GM19452 (cell line): Measurements from ENCODE around the gene INTS11.
"Not testable (repeated sequence)": the region's sequence is repeated elsewhere in the genome, so short reads cannot be mapped to it uniquely, and the experiment has no call there.

Experiments
- ATAC-seq: cut with Tn5 transposase; IDR thresholded peaks from one replicate; pipeline ENCODE4 v1.9.1; 2021; ENCODE audit not compliant: unreplicated experiment

Gene INTS11

DNA sequence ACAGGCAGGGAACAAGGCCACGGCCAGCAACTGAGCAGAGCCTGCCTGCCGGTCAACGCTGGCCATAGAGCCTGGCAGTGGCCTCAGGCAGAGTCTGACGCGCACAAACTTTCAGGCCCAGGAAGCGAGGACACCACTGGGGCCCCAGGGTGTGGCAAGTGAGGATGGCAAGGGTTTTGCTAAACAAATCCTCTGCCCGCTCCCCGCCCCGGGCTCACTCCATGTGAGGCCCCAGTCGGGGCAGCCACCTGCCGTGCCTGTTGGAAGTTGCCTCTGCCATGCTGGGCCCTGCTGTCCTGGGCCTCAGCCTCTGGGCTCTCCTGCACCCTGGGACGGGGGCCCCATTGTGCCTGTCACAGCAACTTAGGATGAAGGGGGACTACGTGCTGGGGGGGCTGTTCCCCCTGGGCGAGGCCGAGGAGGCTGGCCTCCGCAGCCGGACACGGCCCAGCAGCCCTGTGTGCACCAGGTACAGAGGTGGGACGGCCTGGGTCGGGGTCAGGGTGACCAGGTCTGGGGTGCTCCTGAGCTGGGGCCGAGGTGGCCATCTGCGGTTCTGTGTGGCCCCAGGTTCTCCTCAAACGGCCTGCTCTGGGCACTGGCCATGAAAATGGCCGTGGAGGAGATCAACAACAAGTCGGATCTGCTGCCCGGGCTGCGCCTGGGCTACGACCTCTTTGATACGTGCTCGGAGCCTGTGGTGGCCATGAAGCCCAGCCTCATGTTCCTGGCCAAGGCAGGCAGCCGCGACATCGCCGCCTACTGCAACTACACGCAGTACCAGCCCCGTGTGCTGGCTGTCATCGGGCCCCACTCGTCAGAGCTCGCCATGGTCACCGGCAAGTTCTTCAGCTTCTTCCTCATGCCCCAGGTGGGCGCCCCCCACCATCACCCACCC lies 6.9 kb upstream of the INTS11 start, which contains the start of gene TAS1R3:
Gene TAS1R3 (plus strand): TSS at position 213 of the 898 bp plus-strand sequence. CDS start 66 bp downstream, at position 279.
- ATAC-seq = no peak

DNA sequence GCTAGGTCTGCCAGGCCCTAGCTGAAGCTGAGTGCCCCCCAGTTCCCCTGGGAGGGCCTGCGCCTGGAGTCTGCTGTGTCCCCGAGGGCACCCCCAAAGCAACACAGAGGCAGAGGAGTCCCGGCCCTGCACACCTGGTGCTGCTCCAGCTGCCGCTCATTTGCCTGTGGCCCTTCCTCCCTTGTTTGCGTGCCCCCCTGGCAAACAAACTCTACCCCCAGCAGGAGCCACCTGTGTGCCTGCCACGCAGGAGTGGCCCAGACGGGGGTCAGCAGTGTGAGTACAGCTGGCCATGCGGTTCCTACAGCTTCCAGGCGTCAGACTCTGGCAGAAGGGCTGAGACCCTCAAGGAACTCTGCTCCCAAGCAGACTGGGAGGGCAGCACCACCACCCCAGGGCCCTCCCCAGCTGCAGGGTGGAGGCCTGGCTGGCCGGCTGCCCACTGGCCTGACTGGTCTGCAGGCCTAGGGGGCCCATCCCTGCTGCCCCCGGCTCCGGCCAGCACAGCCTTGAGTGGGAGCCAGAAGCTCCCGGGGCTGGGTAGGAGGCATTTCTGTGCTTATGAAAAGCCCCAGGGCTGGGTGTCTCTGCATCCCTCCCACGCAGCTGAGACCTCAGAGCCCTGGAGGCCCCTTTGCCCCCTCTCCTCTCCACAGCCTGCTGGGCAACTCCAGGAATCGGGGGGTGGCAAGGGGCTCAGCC lies 6.1 kb upstream of the INTS11 start:
- no peak for ATAC-seq

DNA sequence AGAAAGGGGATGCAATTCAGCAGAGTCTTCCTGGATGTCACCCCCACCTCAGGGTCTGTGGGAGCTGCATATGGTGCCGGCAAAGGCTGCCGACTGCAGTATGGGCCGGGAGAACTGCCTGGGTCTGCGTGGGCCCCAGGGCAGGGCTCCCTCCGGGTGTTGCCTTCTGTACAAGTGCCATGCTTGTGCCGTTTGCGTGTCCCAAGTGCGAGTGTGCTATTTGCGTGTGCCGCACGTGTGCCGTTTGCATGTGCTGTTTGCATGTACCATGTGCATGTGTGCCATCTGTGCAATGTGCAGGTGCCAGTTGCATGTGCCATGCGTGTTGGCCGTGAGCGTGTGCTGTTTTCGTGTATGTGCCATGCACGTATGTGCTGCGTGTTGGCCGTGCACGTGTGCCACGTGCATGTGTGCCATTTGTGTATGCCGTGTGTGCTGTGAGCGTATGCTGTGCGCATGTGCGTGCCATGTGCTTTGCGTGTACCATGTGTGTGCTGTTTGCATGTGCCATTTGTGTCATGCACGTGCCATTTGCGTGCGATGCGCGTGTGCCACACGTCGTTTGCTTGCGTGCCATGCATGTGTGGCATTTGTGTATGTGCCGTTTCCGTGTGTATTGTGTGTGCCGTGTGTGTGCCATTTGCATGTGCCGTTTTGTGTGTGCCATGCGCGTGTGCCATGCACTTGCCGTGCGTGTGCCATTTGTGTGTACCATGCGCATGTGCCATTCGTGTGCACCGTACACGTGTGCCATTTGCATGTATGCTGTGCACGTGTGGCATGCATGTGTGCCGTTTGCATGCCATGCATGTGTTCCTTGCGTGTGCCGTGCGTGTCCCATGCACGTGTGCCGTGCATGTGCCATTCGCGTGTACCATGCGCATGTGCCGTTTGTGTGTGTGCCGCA lies 5.1 kb upstream of the INTS11 start:
- no peak for ATAC-seq

DNA sequence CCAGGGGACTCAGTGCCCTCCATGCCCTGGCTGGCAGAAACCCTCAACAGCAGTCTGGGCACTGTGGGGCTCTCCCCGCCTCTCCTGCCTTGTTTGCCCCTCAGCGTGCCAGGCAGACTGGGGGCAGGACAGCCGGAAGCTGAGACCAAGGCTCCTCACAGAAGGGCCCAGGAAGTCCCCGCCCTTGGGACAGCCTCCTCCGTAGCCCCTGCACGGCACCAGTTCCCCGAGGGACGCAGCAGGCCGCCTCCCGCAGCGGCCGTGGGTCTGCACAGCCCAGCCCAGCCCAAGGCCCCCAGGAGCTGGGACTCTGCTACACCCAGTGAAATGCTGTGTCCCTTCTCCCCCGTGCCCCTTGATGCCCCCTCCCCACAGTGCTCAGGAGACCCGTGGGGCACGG lies 3.8 kb upstream of the INTS11 start:
- ATAC-seq = no peak

DNA sequence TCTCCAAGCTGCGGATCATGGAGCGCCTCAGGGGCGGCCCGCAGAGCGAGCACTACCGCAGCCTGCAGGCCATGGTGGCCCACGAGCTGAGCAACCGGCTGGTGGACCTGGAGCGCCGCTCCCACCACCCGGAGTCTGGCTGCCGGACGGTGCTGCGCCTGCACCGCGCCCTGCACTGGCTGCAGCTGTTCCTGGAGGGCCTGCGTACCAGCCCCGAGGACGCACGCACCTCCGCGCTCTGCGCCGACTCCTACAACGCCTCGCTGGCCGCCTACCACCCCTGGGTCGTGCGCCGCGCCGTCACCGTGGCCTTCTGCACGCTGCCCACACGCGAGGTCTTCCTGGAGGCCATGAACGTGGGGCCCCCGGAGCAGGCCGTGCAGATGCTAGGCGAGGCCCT lies 2.8 kb upstream of the INTS11 start:
- ATAC-seq = no peak

DNA sequence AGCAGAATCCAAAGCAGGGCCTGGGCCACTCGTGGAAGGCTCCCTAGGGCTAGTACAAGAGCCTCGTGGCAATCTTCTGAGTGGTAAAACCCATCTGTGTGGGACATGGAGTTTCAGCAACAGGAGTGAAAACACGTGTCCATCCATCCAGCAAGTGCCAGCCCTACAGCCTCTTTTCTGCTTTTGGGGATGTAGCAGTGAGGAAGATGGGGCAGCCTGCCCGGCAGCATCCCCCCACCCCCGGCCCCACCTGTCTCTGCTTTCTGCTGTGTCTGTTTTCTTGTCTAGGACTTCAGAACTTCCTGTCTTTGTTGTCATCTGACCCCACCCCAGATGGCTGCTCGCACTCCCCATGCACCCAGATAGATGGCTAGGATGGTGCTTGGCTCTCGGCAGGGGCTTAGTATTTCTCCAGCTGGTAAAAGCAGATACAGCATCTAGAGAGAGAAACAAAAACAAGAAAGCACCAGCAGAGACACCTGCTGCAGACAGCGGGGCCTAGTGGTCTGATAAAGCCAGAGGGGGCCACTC lies 1.7 kb upstream of the INTS11 start:
- no peak for ATAC-seq

DNA sequence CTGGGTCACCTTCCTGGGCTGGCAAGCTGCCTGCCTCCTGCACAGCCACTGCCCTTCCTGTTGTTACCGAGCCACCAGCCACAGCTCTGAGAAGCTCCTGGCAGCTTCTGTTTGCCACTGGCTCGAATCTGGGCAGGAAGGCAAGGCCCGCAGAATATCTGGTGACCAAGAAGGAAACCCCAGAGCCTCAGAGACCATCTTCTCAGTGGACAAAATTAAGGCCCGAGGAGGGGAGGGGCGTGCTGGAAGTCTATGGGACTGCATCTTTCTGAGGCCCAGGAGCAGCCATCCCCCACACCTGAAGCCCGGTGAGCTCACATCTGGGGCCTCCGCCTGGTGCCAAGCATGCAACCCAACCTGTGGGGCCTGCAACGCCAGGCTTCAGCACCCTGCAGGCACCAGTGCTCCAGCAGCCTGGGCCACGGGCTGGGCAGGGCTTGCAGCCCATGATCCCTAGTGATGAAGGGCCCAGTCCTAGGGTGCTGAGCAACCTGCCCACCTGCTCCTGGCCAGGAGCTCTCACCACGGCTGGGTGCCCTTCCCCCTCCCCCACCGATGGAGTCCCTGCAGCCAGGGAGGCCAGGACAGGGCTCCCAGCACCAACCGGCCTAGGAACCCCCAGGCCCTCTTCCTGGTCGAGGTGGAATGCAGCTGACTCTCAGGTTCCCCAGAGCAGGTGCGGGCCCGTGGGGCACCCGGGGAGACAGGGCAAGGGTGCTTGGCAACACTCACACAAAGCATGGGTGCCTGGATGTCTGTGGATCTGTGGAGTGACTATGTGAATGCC lies 1.0 kb upstream of the INTS11 start:
- no peak for ATAC-seq

DNA sequence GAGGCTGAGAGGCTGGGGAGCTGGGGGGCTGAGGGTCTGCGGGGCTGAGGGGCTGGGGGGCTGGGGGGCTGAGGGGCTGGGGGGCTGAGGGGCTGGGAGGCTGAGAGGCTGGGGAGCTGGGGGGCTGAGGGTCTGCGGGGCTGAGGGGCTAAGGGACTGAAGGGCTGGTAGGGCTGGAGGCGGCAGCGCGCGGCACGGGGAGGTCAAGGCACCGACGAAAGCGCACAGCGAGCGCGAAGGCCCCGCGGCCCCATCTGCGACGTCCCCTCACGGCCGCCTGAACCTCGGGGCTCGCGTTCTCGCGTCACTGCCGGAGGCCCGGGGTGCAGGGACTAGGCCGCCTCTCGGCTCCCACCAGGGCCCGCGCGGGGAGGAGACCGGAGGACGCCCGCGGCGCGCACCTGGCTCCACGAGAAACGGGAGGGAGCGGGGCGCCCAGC lies 356 bp downstream of the INTS11 start:
- ATAC-seq = peak; percentile 32

DNA sequence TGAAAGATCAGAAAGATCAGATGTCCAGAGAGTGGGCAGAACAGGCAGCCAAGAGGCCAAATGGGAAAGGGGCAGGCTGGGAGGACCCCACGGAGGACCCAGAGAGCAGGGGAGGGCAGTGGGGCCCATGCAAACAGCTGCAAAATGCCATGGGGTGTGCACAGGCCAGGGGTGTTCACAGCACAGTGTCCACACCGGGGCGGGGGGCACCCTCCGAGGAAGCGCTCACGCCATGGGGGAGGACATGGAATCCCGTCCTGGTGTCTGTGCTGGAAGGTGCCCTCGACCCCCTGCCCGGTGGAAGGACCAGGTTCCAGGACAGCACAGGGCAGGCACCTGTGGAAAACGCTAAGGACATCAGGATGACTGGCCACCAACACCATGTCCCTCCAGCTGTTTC lies 1.5 kb downstream of the INTS11 start:
- ATAC-seq = no peak

DNA sequence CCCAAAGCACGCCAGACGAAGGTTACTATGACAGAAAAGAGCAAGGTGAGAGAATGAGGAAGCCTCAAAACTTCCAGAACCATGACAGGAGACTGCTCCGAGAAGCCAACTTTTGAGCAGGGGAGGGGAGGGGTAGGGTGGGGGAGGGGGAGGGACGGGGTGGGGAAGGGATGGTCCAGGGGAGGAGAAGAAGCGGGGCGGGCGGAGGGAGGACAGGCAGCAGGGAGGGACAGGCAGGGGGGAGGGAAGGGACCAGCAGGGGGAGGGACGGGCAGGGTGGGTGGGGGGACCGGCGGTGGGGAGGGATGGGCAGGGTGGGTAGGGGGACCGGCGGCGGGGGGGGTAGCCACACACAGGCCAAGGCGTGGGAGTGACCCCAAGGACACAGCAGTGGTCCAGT lies 2.0 kb downstream of the INTS11 start:
- no peak for ATAC-seq

DNA sequence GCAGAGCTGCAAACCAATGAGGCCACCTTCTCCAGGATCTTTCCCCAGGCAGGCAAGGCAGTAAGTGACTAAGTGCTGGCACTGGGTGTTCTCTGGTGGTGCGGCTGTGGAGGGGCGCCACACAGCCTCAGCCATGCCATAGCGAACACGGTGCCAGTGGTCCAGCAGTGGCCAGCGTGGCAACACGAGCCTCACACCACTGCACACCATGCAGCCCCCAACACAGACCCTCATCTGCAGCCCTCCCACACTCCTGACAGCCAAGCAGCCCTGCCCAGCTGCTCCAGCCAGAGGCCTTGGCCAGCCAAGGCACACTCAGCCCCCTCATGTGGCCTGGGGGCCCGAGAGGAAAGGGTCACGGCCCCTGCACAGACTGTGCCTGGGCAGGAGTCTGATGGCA lies 3.0 kb downstream of the INTS11 start:
- ATAC-seq = no peak

DNA sequence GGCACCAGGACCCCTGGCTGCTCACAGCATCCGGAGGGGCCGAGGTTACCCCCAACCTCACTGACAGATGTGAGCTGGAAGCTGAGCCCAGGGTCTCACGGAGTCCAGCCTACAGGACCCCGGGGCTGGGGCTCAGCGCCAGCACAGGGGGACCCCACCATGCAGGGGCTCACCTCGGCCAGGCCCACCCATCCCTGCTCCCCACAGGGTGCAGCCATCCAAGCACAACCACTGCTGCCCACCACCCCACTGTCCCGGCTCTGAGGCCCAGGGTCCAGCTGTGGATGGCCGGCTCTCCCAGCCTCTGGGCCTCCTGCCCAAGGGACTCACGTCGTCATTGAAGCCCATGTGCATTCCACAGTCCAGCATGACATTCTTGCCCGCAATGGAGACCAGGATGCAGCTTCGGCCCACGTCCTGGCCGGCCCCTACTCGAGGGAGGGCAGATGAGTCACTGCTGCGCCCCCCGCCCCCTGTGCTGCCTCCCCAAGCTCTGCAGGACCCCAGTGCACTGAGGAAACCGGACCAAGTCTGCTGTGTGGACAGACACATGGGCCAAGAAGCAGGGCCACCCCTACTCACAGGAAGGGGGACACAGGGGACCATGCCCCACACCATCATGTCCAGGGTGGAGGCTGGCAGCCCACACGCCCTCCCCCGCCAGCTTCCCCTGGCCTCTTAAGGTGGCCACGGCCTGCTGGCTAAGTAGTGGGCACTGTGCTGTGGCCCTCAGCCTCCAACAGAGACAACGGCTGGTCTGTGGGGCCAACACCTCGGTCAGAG lies 3.6 kb downstream of the INTS11 start:
- no peak for ATAC-seq

DNA sequence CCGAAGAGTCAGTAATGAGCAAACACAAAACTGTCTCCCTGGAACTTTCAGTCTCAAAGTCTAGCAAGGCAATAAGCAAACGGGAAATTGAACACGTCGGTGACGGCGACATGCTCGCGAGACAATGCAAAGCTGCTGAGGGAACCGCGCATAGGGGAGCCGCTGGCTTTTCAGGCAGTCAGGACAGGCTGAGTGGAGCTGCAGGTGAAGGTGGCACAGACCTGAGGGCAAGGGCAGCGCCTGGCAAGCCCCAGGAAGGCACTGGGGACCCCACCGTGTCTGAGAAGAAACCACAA lies 4.9 kb downstream of the INTS11 start:
- no peak for ATAC-seq

DNA sequence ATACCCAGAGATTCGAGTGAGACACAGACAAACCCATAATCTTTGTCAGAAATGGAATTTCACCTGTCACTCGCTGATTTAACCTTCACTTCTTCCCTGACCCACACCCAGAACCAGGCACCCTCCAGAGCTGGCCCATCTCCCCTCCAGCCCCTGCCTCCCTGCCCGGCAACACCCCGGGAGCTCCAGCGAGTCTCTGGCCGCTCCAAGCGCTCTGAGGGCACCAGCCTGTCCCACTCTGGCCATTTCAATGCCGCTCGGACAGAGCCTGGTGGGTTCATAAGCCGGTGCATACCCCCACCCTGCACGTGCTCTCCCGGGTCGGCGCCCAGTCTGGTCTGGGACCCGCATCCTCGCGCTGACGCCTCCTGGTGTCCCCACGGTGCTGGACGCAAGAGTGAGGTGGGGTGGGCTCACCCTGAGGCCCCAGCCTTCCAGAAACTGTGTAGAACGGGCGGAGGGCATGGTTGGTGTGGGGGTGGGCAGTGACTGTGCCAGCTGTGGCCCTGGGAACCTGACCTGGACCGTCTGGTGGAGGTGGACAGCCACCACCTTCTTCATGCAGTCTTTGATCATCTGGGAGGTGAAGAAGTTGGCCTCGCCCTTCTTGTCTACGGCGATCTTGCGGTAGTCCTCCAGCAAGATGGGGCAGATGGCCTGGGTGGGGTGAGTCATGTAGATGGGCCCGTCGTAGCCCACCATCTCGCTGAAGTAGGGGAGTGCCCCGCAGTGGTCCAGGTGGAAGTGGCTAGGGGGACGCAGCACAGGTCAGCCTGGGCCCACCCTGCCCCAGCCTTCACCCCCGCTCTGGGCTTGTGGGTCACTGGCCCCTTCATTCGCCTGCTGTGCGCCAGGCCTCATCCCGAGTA lies 5.4 kb downstream of the INTS11 start:
- no peak for ATAC-seq

DNA sequence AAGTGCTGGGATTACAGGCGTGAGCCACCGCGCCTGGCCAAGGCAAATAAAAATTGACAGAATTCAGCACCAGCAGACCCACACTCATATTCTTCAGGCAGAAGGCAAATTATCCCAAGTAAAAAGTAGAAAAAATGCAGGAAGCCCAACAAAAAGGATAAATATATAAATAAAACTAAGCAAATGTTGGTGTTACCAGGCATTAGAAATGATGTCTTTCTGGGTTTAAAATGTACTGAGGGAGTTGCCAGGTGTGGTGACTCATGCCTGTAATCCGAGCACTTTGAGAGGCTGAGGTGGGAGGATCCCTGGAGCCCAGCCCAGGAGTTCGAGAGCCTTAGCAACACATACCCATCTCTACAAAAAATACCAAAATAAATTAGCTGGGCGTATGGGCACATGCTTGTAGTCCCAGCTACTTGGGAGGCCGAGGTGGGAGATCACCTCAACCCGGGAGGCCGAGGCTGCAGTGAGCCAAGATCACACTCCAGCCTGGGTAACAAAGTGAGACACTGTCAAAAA lies 6.3 kb downstream of the INTS11 start:
- no peak for ATAC-seq

DNA sequence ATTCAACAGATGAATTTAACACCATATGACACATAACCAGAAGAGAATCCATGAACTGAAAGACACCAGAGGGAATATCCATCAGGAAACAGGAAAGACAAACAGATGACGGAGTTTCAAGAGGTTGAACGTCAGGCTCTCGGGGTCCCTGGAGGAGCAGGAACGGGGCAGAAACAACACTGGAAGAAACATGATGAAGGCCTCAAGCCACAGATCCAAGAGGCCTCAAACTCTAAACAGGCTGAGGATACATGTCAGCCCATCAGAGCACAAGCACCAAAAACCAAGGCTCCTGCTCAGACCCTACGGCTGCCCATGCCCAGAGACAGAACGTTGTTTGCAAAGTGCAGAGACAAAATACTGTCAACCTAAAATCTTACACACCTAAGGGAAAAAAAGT lies 7.0 kb downstream of the INTS11 start:
- ATAC-seq = no peak

DNA sequence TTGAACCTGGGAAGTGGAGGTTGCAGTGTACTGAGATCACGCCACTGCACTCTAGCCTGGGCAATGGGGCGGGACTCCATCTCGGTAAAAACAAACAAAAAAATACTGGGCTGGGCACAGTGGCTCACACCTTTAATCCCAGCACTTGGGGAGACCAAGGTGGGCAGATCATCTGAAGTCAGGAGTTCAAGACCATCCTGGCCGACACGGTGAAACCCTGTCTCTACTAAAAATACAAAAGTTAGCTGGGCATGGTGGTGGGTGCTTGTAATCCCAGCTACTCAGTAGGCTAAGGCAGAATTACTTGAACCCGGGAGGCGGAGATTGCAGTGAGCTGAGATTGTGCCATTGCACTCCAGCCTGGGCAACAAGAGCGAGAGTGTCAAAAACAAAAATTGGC lies 8.3 kb downstream of the INTS11 start:
- ATAC-seq = not testable (repeated sequence)

DNA sequence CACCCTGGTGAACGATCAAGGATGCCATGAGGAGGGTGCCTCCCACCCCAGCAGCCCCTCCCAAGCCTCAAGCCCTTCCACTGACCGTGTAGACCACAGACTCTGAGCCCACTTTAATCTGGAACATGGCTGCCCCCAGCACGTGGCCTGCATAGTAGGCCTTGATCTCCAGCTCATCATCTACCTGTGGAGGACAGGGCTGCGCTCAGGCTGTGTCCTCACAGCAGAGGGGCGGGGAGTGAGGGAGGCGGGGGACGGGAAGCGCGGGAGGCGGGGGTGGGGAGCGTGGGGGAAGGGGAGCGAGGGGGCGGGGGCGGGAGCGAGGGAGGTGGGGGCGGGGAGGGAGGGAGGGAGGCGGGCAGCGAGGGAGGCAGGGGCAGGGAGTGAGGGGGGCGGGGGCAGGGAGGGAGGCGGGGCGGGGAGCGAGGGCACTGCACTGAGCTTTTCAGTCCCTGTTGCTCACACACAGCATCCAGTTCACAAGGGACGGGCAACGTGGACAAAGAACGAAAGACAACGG lies 9.0 kb downstream of the INTS11 start:
- no peak for ATAC-seq
